Epithelial cell of prostate (primary cell): Measurements from ENCODE around the gene HOXC11.

ENCODE experiments used
- DNase-seq: peaks from one replicate; pipeline ENCODE4 v3.0.0-alpha.2; 2011; ENCODE audit warnings: low read depth, low spot score
- H3K27ac ChIP-seq: fragments of 450-650 bp; 2 replicates; pipeline ENCODE4 v1.5.1; 2017; ENCODE audit warnings: mild to moderate bottlenecking

HOXC11 gene

DNA sequence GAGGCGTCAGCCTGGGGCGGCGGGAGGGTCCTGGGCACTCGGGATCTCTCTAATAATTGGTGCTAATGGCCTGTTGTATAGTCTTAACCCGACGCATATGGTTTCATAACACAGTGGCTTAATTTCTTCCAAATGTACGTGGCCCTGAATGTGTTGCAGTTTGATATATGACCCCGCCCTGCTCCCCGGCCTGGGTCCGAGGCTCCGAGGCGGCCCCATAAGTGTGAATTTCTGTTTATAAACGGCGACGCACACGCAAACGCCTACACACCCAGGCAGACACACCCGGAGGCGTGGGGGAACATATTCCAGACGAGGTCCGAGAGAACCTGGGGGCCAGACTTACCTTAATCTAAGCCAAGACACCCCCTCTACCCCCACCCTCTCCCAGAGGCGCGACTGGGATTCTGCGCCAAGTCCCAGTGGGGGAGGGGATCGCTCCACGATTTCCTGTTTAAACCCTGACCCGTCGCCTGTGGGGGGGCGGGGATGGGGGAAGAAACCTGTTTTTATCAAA is 45.6 kb downstream of the HOXC11 start:
- no peak overlapping the region for H3K27ac ChIP-seq
- no peak for DNase-seq

DNA sequence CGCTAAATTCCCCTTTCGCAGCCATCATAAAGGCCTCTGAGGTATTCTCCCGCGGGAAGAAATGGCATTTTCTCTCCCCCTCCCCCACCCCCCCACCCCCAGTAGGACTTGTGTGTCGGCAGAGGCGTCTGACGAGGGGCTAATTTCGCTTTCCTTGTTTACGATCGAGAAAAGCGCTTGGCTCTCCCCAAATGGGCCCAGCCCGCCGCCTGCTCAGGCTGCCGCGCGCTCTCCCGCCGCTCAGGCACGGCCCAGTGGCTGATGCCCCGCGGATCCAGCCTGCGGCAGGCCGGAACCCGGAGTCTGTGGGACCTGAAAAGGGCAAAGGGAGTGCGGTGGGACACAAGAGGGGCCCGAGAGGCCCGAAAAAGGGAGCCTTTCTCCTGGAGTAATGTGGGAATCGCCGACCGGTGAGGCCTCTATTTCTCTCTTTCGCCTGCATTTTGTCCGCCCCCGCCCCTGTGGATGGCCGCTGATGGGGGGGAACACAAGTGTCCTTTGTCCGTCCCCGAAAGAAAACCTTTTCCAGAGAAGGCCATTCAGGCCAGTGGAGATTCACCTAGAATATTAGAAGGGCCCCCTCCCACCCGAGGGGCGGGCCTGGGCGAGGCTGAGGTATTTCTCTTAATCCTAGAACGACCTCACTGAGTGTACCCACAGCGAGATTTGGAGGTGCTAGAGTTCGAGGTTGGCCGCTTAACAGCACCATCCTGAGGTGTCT is 46.3 kb downstream of the HOXC11 start:
- H3K27ac ChIP-seq, result no peak overlapping the region
- DNase-seq, result no peak

DNA sequence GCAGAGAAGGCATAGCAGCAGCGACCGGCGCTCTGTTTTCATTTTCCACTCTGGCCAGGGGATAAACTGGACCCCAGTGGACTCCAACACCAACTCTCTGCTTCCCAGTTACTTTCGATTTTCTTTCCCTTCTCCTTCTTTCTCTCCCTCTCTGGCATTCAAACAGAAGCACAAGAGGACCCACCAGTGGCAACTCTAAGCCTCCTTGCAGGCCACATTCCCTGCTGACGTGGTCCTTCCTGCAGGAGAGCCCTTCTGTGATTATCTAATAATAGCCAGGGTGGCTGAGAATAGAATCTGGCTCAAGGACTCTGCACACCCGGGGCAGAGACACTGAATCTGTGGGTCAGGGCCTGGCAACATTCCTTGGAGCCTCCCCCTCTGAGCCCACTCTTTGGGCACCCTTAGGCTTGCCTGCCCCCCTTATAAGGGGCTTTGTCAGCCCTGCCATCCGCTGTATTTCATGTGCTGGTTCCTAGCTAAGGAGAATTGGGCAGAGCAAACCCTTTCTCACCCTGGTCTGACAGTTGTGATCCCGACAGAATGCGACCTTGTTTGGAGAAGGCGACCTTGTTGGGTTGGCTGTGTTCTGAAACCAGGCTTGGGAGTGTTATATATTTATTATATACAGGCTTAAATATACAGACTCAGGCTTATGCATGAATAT is 47.1 kb downstream of the HOXC11 start:
- DNase-seq, result no peak
- no peak overlapping the region for H3K27ac ChIP-seq

DNA sequence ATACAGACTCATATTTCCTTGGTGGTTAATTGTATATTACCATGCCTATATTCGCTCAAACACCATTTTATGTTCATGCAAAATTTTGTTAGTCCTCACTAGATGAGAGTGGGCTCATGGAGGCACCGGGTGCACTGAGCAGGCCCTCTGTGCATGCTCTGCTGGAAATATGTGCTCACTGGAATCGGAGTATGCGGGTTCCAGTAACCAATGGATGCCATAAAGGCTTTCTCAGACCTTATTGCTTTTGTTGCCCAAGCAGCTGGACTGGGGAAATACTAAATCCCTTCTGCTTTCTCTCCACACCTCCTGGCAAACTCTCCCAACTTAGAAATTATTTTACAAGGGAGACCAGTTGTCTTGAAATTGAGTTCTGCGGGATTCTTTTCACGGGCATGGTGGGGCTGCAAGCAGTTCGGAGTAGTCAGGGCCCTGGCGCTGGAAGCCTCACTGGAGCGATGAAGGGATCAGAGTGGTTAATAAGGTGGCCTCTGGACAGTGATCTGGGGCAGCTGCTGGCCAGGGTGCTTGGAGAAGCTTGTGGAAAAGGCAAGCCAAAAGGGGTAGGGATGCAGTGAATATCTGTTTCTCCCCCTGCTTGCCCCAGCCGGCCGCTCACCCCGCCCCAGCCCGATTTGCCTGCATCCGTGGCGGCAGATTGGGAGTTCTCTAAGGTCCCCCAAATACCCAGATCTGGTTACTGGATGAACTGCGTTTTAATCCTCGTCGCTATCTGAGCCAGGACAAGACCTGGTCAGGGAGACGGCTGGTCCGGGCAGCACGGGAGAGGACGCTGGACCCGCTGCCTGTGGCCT is 47.9 kb downstream of the HOXC11 start:
- no peak overlapping the region for H3K27ac ChIP-seq
- no peak for DNase-seq

DNA sequence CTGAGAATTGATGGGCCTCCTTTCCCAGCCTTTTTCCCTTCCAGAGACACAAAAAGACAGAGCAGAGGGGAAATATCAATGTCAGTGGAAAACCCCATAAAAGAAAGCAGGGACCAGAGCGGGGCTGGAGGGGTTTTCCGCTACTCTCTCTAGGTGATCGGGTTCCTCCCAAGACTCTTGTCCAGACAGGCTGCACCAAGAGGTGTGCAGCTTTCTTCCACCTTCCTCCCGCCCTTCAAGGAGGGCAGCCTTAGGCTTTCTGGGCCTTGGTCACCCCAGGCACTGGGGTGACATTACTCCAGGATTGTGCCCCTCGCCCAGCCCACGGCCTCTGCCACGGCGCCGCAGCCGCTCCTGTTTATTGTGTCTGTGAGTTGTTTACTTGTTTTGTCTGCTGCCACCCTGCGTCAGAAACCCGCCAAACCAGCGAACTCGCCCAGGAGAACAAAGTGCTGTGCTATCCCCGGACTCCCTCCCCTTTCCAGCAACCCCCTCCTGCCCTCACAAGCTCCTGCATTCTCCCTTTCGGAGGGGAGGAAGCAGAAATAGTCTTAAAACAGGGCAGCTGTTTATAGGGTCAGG is 48.6 kb downstream of the HOXC11 start:
- H3K27ac ChIP-seq, result no peak overlapping the region
- DNase-seq, result no peak

DNA sequence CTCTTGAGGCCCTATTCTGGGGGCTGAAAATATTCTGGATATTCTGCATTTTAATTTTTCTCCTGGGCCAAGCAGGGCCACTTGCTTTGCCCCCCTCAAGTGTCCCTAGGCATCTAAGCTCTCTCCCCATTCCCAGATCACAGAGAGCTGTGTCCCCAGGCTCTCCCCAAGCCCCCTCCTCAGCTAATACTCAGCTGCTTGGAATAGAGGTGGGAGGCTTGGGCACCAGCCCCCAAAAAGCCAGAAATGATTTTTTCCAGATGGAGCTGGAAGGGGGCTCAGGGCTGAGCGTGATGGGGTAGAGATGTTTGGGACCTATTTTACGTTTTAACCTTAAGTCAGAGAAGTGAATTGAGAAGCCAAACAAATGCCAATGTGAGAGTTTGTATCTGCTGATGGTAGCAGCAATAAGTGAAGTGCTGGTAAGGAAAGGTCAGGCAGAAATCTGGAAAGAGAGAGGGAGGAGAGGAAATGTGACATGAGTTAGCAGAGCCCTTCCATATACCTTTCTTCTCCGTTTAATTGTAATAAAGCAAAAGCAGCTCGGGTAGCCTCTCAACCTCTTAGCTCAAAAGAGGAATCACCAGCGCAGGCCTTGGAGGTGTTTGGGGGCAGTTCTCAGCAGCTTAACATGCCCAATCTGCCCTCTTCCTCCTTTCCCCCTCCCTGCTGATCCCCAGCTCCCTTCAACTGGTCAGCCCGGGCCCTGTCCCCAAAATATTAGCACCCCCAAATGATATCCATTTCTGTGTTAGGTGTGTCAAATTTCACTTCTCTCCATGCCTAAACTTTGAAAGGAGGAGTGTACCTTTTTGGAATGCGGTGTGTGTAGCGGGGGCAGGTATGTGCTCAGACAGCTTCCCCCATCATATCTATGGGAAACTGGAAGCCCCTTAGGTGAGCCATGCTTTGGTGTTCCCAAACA is 50.3 kb downstream of the HOXC11 start:
- DNase-seq, result no peak
- H3K27ac ChIP-seq, result no peak overlapping the region

DNA sequence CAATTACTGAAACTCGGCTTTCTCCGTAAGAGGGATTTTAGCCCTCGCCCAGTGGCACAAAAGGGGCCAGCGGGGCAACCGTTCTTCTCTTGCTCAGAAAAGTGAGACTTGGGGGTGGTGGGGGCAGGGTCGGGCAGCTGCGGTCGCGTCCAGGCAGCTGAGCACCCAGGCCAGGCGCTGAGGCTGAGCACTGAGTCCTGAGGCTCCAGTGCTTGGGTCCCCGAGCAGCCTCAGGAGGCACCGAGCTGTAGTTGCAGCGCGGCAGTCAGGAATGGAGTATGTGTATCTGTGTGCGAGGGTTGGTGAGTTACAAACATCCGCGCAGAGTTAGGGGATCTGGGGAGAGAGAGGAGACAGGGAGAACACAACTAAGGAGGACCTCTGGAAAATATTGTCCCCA is 51.2 kb downstream of the HOXC11 start:
- H3K27ac ChIP-seq, result no peak overlapping the region
- no peak for DNase-seq

DNA sequence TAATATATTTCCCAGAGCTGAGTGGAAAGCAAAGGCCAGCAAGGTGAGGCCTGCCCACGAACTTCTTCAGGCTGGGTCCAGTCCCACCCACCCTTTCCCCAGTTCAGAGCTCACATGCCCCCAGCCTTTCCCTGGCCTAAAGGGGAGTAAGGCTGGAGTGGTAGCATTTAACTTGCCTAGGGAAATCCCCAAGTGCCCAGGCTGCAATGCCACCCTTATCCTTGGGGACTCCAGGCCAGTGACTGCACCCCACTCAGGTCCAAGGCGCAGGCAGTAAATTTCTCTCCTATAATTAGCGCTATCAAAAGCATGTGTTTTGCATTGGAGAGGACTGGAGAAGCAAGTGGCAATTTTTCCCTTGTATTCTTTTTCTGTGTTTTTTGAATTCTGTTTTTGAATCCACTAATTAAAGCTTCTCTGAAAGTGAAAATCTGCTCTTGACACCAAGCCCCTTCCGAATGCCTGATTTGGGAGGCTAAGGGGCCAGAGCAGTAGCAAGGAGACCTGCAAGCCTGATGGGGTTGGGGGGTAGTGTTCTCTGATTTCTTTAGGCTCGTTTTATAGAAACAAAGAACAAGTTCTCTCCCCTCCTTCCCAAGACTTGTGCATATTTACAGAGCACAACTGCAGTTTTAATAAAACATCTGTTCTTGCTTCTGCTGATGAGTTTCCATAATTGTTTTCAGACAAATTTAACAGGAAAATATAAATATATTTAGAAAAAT is 51.8 kb downstream of the HOXC11 start:
- no peak overlapping the region for H3K27ac ChIP-seq
- no peak for DNase-seq

DNA sequence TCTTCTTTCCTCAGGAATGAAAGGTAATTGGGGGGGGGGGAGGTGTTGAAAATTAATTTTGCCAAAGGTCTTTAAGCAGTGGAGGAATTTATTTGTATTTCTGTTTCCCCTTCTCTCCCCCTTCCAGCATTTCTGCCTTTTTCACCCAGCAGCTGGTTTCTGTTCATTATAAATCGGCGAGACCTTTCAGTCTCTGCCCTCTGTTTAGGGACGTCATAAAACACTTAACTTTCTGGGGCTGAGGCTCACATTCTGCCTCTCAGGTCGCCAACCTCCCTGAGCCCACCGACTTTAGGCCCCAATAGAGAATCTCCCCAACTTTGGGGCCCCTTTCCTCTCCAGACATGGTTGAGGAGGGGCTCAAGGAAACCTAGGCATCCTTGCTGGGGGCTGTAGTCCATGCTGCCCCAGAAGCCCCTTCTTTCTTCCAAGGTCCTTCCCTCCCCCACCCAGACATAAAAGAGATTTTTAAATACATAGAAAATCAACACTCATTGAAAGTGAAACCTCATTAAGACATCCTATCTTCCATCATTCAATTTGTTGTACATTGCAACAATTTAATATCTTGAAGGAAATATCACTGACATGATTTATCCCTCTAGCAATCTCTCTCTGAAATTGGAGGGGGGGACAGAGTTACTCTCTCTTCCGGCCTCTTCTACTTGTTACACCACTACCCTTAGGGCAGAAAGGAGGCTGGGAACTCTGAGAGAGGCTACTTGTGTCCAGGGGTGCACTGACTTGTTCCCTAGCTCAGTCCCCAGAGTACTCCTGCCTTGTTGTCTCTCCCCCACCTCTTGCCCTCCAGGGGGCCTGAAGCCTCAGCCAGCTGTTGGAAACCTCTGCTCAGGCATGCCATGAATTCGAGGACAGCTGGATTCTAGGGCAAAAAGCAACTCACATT is 52.8 kb downstream of the HOXC11 start:
- no peak for DNase-seq
- H3K27ac ChIP-seq, result no peak overlapping the region

DNA sequence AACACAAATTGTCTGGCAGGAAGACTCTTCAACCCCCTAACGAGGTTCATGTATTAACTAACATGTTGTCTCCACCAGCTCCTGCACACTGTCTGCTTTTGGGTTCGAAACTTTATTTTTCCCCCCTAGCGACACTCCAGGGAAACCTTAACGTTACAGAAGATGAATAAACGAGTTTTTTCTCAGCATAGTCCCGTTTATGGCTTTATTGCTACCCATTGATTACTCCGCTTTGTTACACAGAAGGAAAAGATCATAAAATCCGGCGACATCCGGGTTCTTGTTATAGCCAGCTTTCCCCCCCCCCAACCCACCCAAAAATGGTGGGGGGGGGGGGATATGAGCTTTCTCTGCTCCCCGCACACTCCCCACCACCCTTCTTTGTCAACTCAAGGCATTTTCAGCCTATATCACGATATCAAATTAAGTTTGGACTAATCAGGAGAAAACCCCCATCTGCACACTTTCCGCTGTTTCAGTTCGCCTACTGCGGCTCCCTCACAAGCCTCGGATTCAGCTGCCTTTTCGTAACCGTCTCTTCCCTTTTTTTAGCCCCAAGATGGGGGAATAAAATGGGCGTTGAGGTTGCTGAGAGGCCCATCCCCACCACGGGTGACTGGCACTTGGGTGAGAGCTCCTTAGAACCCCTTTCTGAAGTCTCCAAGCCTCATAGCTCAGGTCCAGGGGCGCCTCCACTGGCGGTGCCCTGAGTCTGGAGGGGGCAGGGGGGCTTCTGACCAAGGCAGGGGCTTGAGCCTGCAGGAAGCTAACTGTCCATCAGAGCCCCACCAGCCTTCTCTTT is 53.9 kb downstream of the HOXC11 start:
- DNase-seq, result no peak
- no peak overlapping the region for H3K27ac ChIP-seq
